Fibroblast of skin of left biceps (primary cell): Measurements from ENCODE around the gene VWA5B1.
"Not testable (repeated sequence)": the region's sequence is repeated elsewhere in the genome, so short reads cannot be mapped to it uniquely, and the experiment has no call there.

ENCODE experiments used
- DNase-seq, 2 experiments: peaks; one replicate each; pipeline ENCODE4 v3.0.0-alpha.2; 2013; ENCODE audit warnings: low read depth in 2 of 2

The VWA5B1 gene

GRCh38 chr1:20290624-20291597 lies at the start of gene VWA5B1:
Gene VWA5B1, plus strand, starts transcription at chr1:20290875. Its CDS starts 19,727 bp downstream, at chr1:20310602.
- no peak for DNase-seq

GRCh38 chr1:20242890-20243479 lies 47.7 kb upstream of the VWA5B1 start:
- DNase-seq: no peak

GRCh38 chr1:20248971-20249612 lies 41.6 kb upstream of the VWA5B1 start:
- DNase-seq: no peak

- no peak for DNase-seq
Observed at GRCh38 chr1:20250340-20250989, 40.2 kb upstream of the VWA5B1 start.

- DNase-seq: no peak
Observed at GRCh38 chr1:20252587-20252986, 38.1 kb upstream of the VWA5B1 start.

GRCh38 chr1:20255666-20256065 lies 35.0 kb upstream of the VWA5B1 start:
- DNase-seq: peak; percentile 9 to 11

GRCh38 chr1:20259646-20260045 lies 31.0 kb upstream of the VWA5B1 start:
- no peak for DNase-seq

GRCh38 chr1:20261095-20261494 lies 29.6 kb upstream of the VWA5B1 start:
- no peak for DNase-seq

GRCh38 chr1:20262810-20263534 lies 27.7 kb upstream of the VWA5B1 start:
- DNase-seq: no peak

GRCh38 chr1:20265250-20265649 lies 25.4 kb upstream of the VWA5B1 start:
- DNase-seq: no peak

- no peak for DNase-seq
Observed at GRCh38 chr1:20266141-20266540, 24.5 kb upstream of the VWA5B1 start.

- DNase-seq: no peak
Observed at GRCh38 chr1:20266642-20267041, 24.0 kb upstream of the VWA5B1 start.

- DNase-seq: no peak
Observed at GRCh38 chr1:20271498-20272400, 18.9 kb upstream of the VWA5B1 start.

GRCh38 chr1:20273716-20274115 lies 17.0 kb upstream of the VWA5B1 start:
- DNase-seq: not testable (repeated sequence)

GRCh38 chr1:20275319-20275925 lies 15.3 kb upstream of the VWA5B1 start:
- no peak for DNase-seq

- no peak for DNase-seq
Observed at GRCh38 chr1:20276485-20277159, 14.1 kb upstream of the VWA5B1 start.

- peak; percentile 5 to 18 for DNase-seq
Observed at GRCh38 chr1:20278692-20279130, 12.0 kb upstream of the VWA5B1 start.

GRCh38 chr1:20279509-20279908 lies 11.2 kb upstream of the VWA5B1 start:
- peak; percentile 48 for DNase-seq

GRCh38 chr1:20280341-20280740 lies 10.3 kb upstream of the VWA5B1 start:
- peak; percentile 51 to 62 for DNase-seq
